ENCODE data around the gene H2BK1.

The H2BK1 gene

DNA sequence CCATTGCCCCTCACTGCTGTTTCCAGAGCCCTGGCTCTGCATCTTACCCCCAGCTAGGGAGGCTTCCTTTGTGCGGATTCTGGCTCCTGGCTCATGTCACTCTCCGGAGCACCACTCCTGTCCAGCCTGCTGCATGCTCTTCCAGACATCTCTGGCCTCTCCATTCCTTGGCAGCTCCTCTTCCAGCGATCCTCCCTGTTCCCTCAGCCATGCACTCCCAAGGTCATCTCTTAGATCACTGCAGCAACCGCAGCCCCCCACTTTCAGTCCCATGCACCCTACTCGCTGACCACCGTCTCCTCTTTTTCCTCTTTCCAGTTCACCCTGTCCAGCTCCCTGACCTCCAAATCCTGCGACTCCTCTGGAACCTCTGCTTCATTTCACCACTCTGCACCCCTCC is 45.1 kb upstream of the H2BK1 start:
- Histone ChIP-seq H3K27me3 (ENCODE audit: control insufficient read depth, low read length) (peaks cover 55% of the 10 kb centered on the region), H3K79me2 (ENCODE audit: control insufficient read depth, low read length) (no peaks in the 10 kb centered on the region), H3K36me3 (ENCODE audit: control insufficient read depth, low read length) (no peaks in the 10 kb centered on the region), H3K4me3 (ENCODE audit: low read length) (no peak overlapping the region), H3K27ac (ENCODE audit: low read depth, low read length) (no peak overlapping the region), H4K20me1 (ENCODE audit: control insufficient read depth, insufficient read depth, low read depth, low read length) (0 out of 2 replicates have a peak, but pooled peaks cover 2% of the 10 kb centered on the region), H3K4me1 (ENCODE audit: control insufficient read depth, low read length) (peaks cover 5% of the 10 kb centered on the region; the same call in 1 of the 2 replicates), H3K9me2 (replicated peaks; ENCODE audit: control insufficient read depth, low read length) (no peaks in the 10 kb centered on the region), H3F3A (ENCODE audit: control insufficient read depth, insufficient read depth) (no peaks in the 10 kb centered on the region), H3K9me3 (ENCODE audit: control insufficient read depth, insufficient read depth, low read length) (no peaks in the 10 kb centered on the region), H3K4me2 (ENCODE audit: low read length) (no peak overlapping the region)
- no peak for TF ChIP-seq EZH2phosphoT487 (IDR thresholded peaks at IDR 0.05; ENCODE audit: borderline replicate concordance, low read length)
- TF ChIP-seq, protein P1, sequence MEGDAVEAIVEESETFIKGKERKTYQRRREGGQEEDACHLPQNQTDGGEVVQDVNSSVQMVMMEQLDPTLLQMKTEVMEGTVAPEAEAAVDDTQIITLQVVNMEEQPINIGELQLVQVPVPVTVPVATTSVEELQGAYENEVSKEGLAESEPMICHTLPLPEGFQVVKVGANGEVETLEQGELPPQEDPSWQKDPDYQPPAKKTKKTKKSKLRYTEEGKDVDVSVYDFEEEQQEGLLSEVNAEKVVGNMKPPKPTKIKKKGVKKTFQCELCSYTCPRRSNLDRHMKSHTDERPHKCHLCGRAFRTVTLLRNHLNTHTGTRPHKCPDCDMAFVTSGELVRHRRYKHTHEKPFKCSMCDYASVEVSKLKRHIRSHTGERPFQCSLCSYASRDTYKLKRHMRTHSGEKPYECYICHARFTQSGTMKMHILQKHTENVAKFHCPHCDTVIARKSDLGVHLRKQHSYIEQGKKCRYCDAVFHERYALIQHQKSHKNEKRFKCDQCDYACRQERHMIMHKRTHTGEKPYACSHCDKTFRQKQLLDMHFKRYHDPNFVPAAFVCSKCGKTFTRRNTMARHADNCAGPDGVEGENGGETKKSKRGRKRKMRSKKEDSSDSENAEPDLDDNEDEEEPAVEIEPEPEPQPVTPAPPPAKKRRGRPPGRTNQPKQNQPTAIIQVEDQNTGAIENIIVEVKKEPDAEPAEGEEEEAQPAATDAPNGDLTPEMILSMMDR (IDR thresholded peaks at IDR 0.05; ENCODE audit: low read depth, low read length, poor library complexity, severe bottlenecking) = no peak

DNA sequence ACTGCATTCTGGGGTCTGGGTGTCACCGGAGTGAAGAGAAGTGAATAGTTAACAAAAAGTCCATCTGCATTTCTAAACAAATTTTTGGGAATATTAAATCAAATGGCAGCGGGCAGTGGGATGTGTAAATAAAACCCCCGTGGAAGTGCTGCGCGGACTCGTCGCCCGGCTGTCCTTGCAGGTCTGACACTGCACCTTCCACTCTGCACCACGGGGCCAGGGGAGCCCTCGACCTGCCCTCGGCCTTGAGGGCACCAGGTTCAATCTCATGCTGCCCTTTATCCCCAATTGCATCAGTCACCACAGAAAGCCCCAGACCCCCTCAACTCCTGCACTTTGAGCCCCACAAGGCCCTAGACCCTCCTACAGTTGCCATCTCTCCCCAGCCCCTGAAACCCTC is 44.6 kb upstream of the H2BK1 start:
- H3K4me1 ChIP-seq (ENCODE audit: control insufficient read depth, low read length) = peaks cover 5% of the 10 kb centered on the region; the same call in 1 of the 2 replicates
- no peak overlapping the region for H3K27ac ChIP-seq (ENCODE audit: low read depth, low read length)
- H3K4me3 ChIP-seq (ENCODE audit: low read length) = no peak overlapping the region
- no peak for TF ChIP-seq EZH2phosphoT487 (IDR thresholded peaks at IDR 0.05; ENCODE audit: borderline replicate concordance, low read length)
- TF ChIP-seq, protein P1 (IDR thresholded peaks at IDR 0.05; ENCODE audit: low read depth, low read length, poor library complexity, severe bottlenecking) = no peak
- no peak overlapping the region for H3K4me2 ChIP-seq (ENCODE audit: low read length)
- H3K9me2 ChIP-seq (replicated peaks; ENCODE audit: control insufficient read depth, low read length) = no peaks in the 10 kb centered on the region
- H3K79me2 ChIP-seq (ENCODE audit: control insufficient read depth, low read length) = no peaks in the 10 kb centered on the region
- no peaks in the 10 kb centered on the region for H4K20me1 ChIP-seq (ENCODE audit: control insufficient read depth, insufficient read depth, low read depth, low read length)
- no peaks in the 10 kb centered on the region for H3K9me3 ChIP-seq (ENCODE audit: control insufficient read depth, insufficient read depth, low read length)
- H3K36me3 ChIP-seq (ENCODE audit: control insufficient read depth, low read length) = no peaks in the 10 kb centered on the region
- no peaks in the 10 kb centered on the region for H3F3A ChIP-seq (ENCODE audit: control insufficient read depth, insufficient read depth)
- H3K27me3 ChIP-seq (ENCODE audit: control insufficient read depth, low read length) = peaks cover 55% of the 10 kb centered on the region

DNA sequence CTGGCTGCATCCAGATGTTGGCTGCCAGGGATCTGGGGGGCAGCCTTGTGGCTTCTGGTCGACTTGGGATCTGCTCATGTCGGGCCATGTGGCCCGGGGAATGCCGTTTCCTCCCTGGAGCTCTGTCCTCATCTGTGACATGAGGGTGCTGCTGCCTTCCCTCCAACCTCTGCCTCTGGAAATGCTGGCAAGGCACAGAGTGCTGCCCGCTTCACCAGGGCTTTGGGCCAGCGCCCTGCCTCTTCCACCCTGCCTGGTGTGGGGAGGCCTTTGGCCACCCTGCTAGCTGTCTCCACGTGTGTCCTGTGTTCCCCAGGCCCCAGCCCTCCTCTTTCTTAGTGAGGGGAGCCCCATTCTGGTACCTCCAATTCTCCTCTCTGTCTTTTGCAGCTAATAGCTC is 44.0 kb upstream of the H2BK1 start:
- Histone ChIP-seq H3K36me3 (ENCODE audit: control insufficient read depth, low read length) (no peaks in the 10 kb centered on the region), H3F3A (ENCODE audit: control insufficient read depth, insufficient read depth) (no peaks in the 10 kb centered on the region), H3K9me2 (replicated peaks; ENCODE audit: control insufficient read depth, low read length) (no peaks in the 10 kb centered on the region), H3K9me3 (ENCODE audit: control insufficient read depth, insufficient read depth, low read length) (no peaks in the 10 kb centered on the region), H3K27ac (ENCODE audit: low read depth, low read length) (no peak overlapping the region), H3K4me3 (ENCODE audit: low read length) (no peak overlapping the region), H3K79me2 (ENCODE audit: control insufficient read depth, low read length) (no peaks in the 10 kb centered on the region), H3K4me1 (ENCODE audit: control insufficient read depth, low read length) (peaks cover 7% of the 10 kb centered on the region), H3K4me2 (ENCODE audit: low read length) (no peak overlapping the region), H4K20me1 (ENCODE audit: control insufficient read depth, insufficient read depth, low read depth, low read length) (no peaks in the 10 kb centered on the region), H3K27me3 (ENCODE audit: control insufficient read depth, low read length) (peaks cover 60% of the 10 kb centered on the region)
- TF ChIP-seq, protein P1 (IDR thresholded peaks at IDR 0.05; ENCODE audit: low read depth, low read length, poor library complexity, severe bottlenecking) = no peak
- no peak for TF ChIP-seq EZH2phosphoT487 (IDR thresholded peaks at IDR 0.05; ENCODE audit: borderline replicate concordance, low read length)

Measured in DOHH2 (cell line).